Spleen (tissue), 11 donors: ENCODE results near the gene ST8SIA4. TPM values are rescaled to one million over a fixed set of nuclear protein-coding genes. Genes with fewer than 3 reads are reported as not detected.

ENCODE experiments used
- DNase-seq: peaks from one replicate; pipeline ENCODE4 v3.0.0-alpha.2; 2020
- H3K27ac ChIP-seq, 8 donors: fragments of 200-600 bp; sonication (generic) in 7 of 8; 1 replicate in 4 of 8; 2 replicates in 4 of 8; pipeline versions ENCODE4 v1.5.0 to v1.8.0; 2016 to 2021; ENCODE audit warnings: inconsistent platforms in 4 of 8, mild to moderate bottlenecking in 4 of 8, moderate library complexity in 1 of 8
- H3K27me3 ChIP-seq, 7 donors: fragments of 200-600 bp; sonication (generic) in 6 of 7; replicated peaks in 1 of 7; 1 replicate in 4 of 7; 2 replicates in 3 of 7; pipeline versions ENCODE4 v1.5.0 to v1.8.0; 2016 to 2021; ENCODE audit warnings: inconsistent platforms in 3 of 7, mild to moderate bottlenecking in 1 of 7
- H3K36me3 ChIP-seq, 6 donors: fragments of 200-600 bp; sonication (generic) in 5 of 6; 1 replicate in 4 of 6; 2 replicates in 2 of 6; pipeline versions ENCODE4 v1.5.0 to v1.8.0; 2016 to 2021; ENCODE audit warnings: inconsistent platforms in 2 of 6
- H3K4me1 ChIP-seq, 6 donors: fragments of 200-600 bp; sonication (generic) in 5 of 6; 1 replicate in 3 of 6; 2 replicates in 3 of 6; pipeline versions ENCODE4 v1.5.0 to v1.8.0; 2016 to 2021; ENCODE audit warnings: inconsistent platforms in 3 of 6
- H3K4me3 ChIP-seq, 8 donors: fragments of 200-600 bp; sonication (generic) in 7 of 8; 1 replicate in 4 of 8; 2 replicates in 4 of 8; pipeline versions ENCODE4 v1.5.0 to v1.8.0; 2016 to 2021; ENCODE audit warnings: inconsistent platforms in 4 of 8, mild to moderate bottlenecking in 4 of 8, moderate library complexity in 2 of 8
- H3K9me3 ChIP-seq, 8 donors: fragments of 200-600 bp; sonication (generic) in 7 of 8; 1 replicate in 4 of 8; 2 replicates in 4 of 8; pipeline versions ENCODE4 v1.5.0 to v1.8.0; 2016 to 2021; ENCODE audit warnings: inconsistent platforms in 4 of 8
- CTCF ChIP-seq, 11 experiments: fragments of 200-600 bp in 7 of 11; fragments of 450-650 bp in 4 of 11; sonication (generic) in 4 of 11; IDR thresholded peaks in 8 of 11; conservative IDR thresholded peaks in 3 of 11; 1 replicate in 7 of 11; 2 replicates in 4 of 11; pipeline versions ENCODE4 v1.4.0 to v1.8.0; 2016 to 2021; ENCODE audit warnings: antibody characterized with exemption in 11 of 11, inconsistent platforms in 4 of 11, mild to moderate bottlenecking in 1 of 11
- POLR2A ChIP-seq, 3 donors: fragments of 450-650 bp; IDR thresholded peaks; one replicate each; pipeline ENCODE4 v1.5.1; 2017; ENCODE audit warnings: antibody characterized with exemption in 3 of 3, mild to moderate bottlenecking in 1 of 3
- POLR2AphosphoS5 ChIP-seq, 3 donors: sonication (generic); formaldehyde crosslinking; IDR thresholded peaks; one replicate each; pipeline ENCODE4 v1.5.1; 2017; ENCODE audit warnings: antibody characterized with exemption in 3 of 3
- WGBS, 5 donors: extraction: QIAGEN DNeasy Blood & Tissue Kit in 3 of 5; methylation state at CpG; one replicate each; pipeline versions ENCODE4 v1.1.5 to v1.1.7; 2013 to 2018; 5-methylcytosine and 5-hydroxymethylcytosine counted together
- intact Hi-C: fragments of 100-400 bp; cut with DNase I; formaldehyde crosslinking; loops from one replicate; pipeline ENCODE4 v1.15.0; 2023; ENCODE audit warnings: low total_unique reads
- polyA plus RNA-seq, 3 donors: library from polyadenylated mRNA; stranded (reverse); fragments of 200-250 nt; gene quantifications; one replicate each; pipeline ENCODE4 v1.2.1, GENCODE V29; 2013
- total RNA-seq, 7 donors: library from RNA; depleted of rRNA in 3 of 7; stranded (reverse); fragments of >200 nt in 3 of 7; fragmentation: NEBNext Ultra II Directional in 4 of 7; extraction: Animal tissue kit (Norgen Biotek cat#: 25700) in 4 of 7; gene quantifications; one replicate each; pipeline versions ENCODE4 v1.1.0 to v1.2.1, GENCODE V29; 2016 to 2021
- donor health status: healthy with polysubstance abuse.
- donor health status: DM: no; HTN: no; CAD: no; lungs with moderate emphysema.
- donor health status: DM: no; HTN: no; CAD: no.
- donor health status: Bipolar disorder and iron deficiency.
- donor health status: healthy.
- donor health status: DM: no; HTN: no; CAD: no.
- donor health status: DM: yes; HTN: yes; CAD: no.

ST8SIA4 gene
- total and polyA plus RNA-seq, 10 donors = 6.5 to 56.1 (median 39.7) TPM

- no peak overlapping the region for H3K27ac ChIP-seq
- WGBS, 5 donors = 85 to 93% (median 90%) methylated on average over 6 of the region's 6 CpGs
- no peaks in the 10 kb centered on the region for H3K27me3 ChIP-seq
- intact Hi-C loops = loop anchor here (10.0 kb wide), 1 partner anchor 98 kb away; no protein-coding TSS in a partner anchor
- peaks cover 0 to 10% (median 0%) of the 10 kb centered on the region in 6 donors for H3K36me3 ChIP-seq
- no peak for TF ChIP-seq POLR2A (IDR thresholded peaks at IDR 0.05)
- TF ChIP-seq POLR2AphosphoS5 (IDR thresholded peaks at IDR 0.05) = no peak
- TF ChIP-seq CTCF (IDR thresholded peaks at IDR 0.05 in 8 of 11, conservative IDR thresholded peaks at IDR 0.05 in 3 of 11) = no peak
- H3K4me3 ChIP-seq = no peak overlapping the region
- H3K4me1 ChIP-seq = peaks cover 6 to 31% (median 18%) of the 10 kb centered on the region in 6 donors
- DNase-seq = no peak
- no peaks in the 10 kb centered on the region for H3K9me3 ChIP-seq
Measured at GRCh38 chr5:100832252-100833230, 70.5 kb downstream of the ST8SIA4 start.

GRCh38 chr5:100828898-100829356 lies 74.2 kb downstream of the ST8SIA4 start:
- H3K27me3 ChIP-seq = no peaks in the 10 kb centered on the region
- H3K27ac ChIP-seq = peak overlapping the region in 6 of 8 donors; percentile 19 to 77 (median 67)
- H3K36me3 ChIP-seq = peaks cover 0 to 7% (median 0%) of the 10 kb centered on the region in 6 donors
- no peak for DNase-seq
- TF ChIP-seq POLR2AphosphoS5 (IDR thresholded peaks at IDR 0.05) (no peak), CTCF (IDR thresholded peaks at IDR 0.05 in 8 of 11, conservative IDR thresholded peaks at IDR 0.05 in 3 of 11) (no peak), POLR2A (IDR thresholded peaks at IDR 0.05) (no peak)
- H3K4me3 ChIP-seq = no peak overlapping the region
- peaks cover 11 to 54% (median 31%) of the 10 kb centered on the region in 6 donors for H3K4me1 ChIP-seq
- H3K9me3 ChIP-seq = no peaks in the 10 kb centered on the region
- intact Hi-C loops = no loop called here
- 82 to 93% (median 90%) methylated on average over 9 of the region's 9 CpGs for whole genome bisulfite sequencing, 5 donors

DNA sequence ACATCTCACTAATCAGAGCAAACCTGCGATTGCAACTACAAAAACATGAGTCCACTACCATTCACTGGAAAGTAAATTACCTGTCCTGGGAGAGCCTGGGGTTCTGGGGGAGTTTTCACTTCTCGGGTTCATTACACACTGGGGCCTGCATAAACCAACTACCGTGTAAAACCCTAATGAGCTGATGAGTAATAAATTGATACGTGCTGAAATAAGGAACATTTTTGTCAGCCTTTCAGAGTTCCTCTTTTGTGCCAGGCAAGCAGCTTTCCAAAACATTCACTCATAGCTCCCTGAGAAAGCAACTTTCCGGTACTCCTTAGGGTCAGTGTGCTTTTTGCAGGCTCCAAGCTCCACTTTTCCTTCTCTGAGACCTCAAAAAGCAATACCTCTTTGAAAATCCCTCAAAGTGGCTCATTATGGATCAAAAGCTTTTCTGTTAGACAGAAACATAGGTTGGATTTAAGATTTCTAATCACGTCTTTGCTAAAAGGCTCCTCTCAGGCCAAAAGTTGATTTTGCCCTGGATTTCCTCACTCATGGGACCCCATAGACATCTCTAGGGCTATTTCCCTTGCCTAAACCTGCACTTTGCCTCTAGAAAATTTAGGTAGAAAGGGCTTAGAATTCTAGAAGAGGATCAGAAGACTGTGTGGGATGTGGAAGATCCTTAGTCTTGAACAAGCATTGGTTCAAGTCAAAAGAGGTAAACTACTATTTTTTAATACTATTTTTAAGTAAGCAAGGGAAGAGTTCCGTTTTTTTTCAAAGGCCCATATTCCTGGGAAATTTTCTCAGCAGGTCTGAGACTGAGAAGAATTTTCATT lies 74.8 kb downstream of the ST8SIA4 start:
- Histone ChIP-seq H3K27ac (peak overlapping the region; percentile 19 to 77 (median 58)), H3K4me3 (no peak overlapping the region), H3K9me3 (no peaks in the 10 kb centered on the region), H3K36me3 (peaks cover 0 to 8% (median 0%) of the 10 kb centered on the region in 6 donors), H3K27me3 (no peaks in the 10 kb centered on the region), H3K4me1 (peaks cover 11 to 54% (median 31%) of the 10 kb centered on the region in 6 donors)
- 36 to 51% (median 39%) methylated on average over 7 of the region's 7 CpGs for WGBS, 5 donors
- DNase-seq = no peak
- intact Hi-C loops = no loop called here
- TF ChIP-seq POLR2AphosphoS5 (IDR thresholded peaks at IDR 0.05) (no peak), POLR2A (IDR thresholded peaks at IDR 0.05) (no peak)

DNA sequence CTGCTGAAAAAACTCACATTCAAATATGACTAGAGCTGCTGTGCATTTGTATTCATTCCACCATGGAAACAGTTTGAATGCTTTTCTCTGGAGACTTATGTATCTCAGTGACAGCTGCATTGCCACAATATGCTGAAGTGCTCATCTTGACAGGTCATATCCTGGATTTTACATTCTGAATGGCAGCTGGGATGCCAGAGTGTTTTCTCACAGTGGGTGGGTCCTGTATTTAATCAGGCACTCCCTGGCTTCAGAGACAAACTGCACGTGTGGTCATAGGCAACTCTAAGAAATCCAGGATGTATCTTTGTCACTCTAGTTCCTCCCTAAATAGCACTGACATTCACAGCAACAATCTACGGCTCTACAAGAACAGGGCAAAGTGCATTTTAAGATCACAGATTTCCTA lies 75.6 kb downstream of the ST8SIA4 start:
- TF ChIP-seq POLR2AphosphoS5 (IDR thresholded peaks at IDR 0.05) = peak in 1 of 3 donors; percentile 24
- no peak for TF ChIP-seq POLR2A (IDR thresholded peaks at IDR 0.05)
- DNase-seq = no peak
- 0 to 17% (median 16%) methylated on average over 2 of the region's 2 CpGs for WGBS, 5 donors
- Histone ChIP-seq H3K27me3 (no peaks in the 10 kb centered on the region), H3K36me3 (peaks cover 0 to 16% (median 0%) of the 10 kb centered on the region in 6 donors), H3K9me3 (no peaks in the 10 kb centered on the region), H3K27ac (peak overlapping the region in 7 of 8 donors; percentile 34 to 77 (median 62)), H3K4me1 (peaks cover 11 to 48% (median 31%) of the 10 kb centered on the region in 6 donors), H3K4me3 (no peak overlapping the region)
- intact Hi-C loops = no loop called here
